HCT116 (cell line): ENCODE measurements around the gene ELOB.

Experiments
- JUND ChIP-seq: IDR thresholded peaks from 2 replicates; pipeline ENCODE4 v1.6.1; 2012
- RAD21 ChIP-seq: IDR thresholded peaks from 2 replicates; pipeline ENCODE4 v1.6.1; 2012; ENCODE audit warnings: low read depth, mild to moderate bottlenecking
- REST ChIP-seq: IDR thresholded peaks from 2 replicates; pipeline ENCODE4 v1.6.1; 2012; ENCODE audit warnings: low read depth
- TCF7L2 ChIP-seq: IDR thresholded peaks from 2 replicates; pipeline ENCODE4 v1.7.0; 2011; ENCODE audit warnings: borderline replicate concordance, inconsistent platforms; ENCODE audit not compliant: insufficient read depth, insufficient read length; ENCODE audit errors: extremely low read depth

DNA sequence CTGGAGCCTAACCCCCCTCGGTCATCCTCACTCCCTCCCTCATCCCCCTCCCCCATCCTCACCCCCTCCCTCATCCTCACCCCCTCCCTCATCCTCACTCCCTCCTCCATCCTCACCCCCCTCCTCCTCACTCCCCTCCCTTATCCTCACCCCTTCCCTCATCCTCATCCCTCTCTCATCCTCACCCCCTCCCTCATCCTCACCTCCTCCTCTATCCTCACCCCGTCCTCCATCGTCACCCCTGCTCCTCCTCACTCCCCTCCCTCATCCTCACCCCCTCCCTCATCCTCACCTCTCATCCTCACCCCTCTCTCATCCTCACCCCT lies 9.7 kb upstream of the ELOB start:
- TF ChIP-seq TCF7L2 (no peak), JUND (no peak), RAD21 (no peak), REST (no peak)
